HCT116 (cell line): ENCODE results near the gene DTYMK.

Experiments used
- CEBPB ChIP-seq: IDR thresholded peaks from 2 replicates; pipeline ENCODE4 v1.6.1; 2012; ENCODE audit warnings: low read depth
- POLR2A ChIP-seq: IDR thresholded peaks from 2 replicates; pipeline ENCODE4 v1.7.0; 2011; ENCODE audit warnings: borderline replicate concordance; ENCODE audit not compliant: insufficient read depth, insufficient read length; ENCODE audit errors: extremely low read depth
- POLR2AphosphoS5 ChIP-seq: IDR thresholded peaks from 2 replicates; pipeline ENCODE4 v1.6.1; 2011; ENCODE audit warnings: mild to moderate bottlenecking, low read depth, low read length, moderate library complexity
- TF ChIP-seq, protein P1 (sequence below), 3 experiments: fragments of 200-600 bp in 1 of 3; sonication (generic) in 1 of 3; IDR thresholded peaks in 2 of 3; conservative IDR thresholded peaks in 1 of 3; 2 replicates each; pipeline ENCODE4 v1.5.1; 2012 to 2017; ENCODE audit warnings: low read depth in 2 of 3, low read length in 2 of 3, antibody characterized with exemption in 1 of 3, borderline replicate concordance in 1 of 3, control low read depth in 1 of 3, mild to moderate bottlenecking in 1 of 3, mixed read lengths in 1 of 3, mixed run types in 1 of 3, moderate library complexity in 1 of 3; ENCODE audit not compliant: insufficient read depth in 1 of 3

DNA sequence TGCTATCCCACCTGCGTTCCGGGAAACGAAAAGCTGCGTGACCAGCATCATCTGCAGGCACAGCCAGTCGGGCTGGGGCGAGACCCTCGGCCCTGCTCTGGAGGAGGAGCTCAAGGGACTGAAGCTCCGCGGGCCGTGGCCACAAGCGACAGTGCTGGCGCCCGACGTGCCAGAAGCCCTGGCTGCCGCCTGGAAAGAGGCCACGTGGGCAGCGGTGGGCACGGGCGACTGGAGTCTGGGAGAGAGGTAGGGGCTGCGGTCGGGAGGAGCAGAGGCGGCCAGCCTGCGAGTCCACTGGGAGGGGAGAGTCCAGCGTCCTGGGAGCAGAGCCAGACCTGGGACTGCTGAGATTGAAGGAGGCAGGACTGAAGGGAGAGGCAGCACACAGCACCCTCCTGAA lies 9.2 kb downstream of the DTYMK start:
- TF ChIP-seq, protein P1, sequence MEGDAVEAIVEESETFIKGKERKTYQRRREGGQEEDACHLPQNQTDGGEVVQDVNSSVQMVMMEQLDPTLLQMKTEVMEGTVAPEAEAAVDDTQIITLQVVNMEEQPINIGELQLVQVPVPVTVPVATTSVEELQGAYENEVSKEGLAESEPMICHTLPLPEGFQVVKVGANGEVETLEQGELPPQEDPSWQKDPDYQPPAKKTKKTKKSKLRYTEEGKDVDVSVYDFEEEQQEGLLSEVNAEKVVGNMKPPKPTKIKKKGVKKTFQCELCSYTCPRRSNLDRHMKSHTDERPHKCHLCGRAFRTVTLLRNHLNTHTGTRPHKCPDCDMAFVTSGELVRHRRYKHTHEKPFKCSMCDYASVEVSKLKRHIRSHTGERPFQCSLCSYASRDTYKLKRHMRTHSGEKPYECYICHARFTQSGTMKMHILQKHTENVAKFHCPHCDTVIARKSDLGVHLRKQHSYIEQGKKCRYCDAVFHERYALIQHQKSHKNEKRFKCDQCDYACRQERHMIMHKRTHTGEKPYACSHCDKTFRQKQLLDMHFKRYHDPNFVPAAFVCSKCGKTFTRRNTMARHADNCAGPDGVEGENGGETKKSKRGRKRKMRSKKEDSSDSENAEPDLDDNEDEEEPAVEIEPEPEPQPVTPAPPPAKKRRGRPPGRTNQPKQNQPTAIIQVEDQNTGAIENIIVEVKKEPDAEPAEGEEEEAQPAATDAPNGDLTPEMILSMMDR (IDR thresholded peaks at IDR 0.05 in 2 of 3, conservative IDR thresholded peaks at IDR 0.05 in 1 of 3; ENCODE audit: borderline replicate concordance in 1 of 3, insufficient read depth in 1 of 3, low read depth in 2 of 3, low read length in 2 of 3) = no peak
- no peak for TF ChIP-seq POLR2AphosphoS5
- no peak for TF ChIP-seq CEBPB
- TF ChIP-seq POLR2A = no peak
